Measurements from ENCODE around the gene NTNG1. TPM values are rescaled to one million over a fixed set of nuclear protein-coding genes. Genes with fewer than 3 reads are reported as not detected.

NTNG1 gene
- total and polyA plus RNA-seq, 2 of the 4 experiments (the other 2 are of a cell fraction) = 1.2 to 2.3 TPM

- Histone ChIP-seq H3K4me1 (ENCODE audit: control insufficient read depth, insufficient read depth, low read length) (no peaks in the 10 kb centered on the region), H4K20me1 (ENCODE audit: insufficient read depth, low read length) (no peaks in the 10 kb centered on the region), H3K79me1 (ENCODE audit: low read depth in 1 of 2, low read length in 2 of 2) (no peaks in the 10 kb centered on the region), H3K36me3 (ENCODE audit: control insufficient read depth, insufficient read depth, low read length) (no peaks in the 10 kb centered on the region), H2BK120ac (ENCODE audit: low read depth, low read length) (no peak overlapping the region), H3K9ac (ENCODE audit: low read depth, low read length) (no peak overlapping the region), H2AK5ac (ENCODE audit: low read depth, low read length) (no peak overlapping the region), H3K9me1 (ENCODE audit: insufficient read depth, low read length) (no peaks in the 10 kb centered on the region), H3K4me3 (ENCODE audit: insufficient read depth, low read depth, low read length) (no peak overlapping the region), H2AK9ac (replicated peaks; ENCODE audit: low read depth, low read length, poor library complexity) (no peak overlapping the region), H3K4me2 (ENCODE audit: low read depth, low read length) (no peak overlapping the region), H2BK20ac (ENCODE audit: low read depth, low read length) (no peak overlapping the region), H4K91ac (ENCODE audit: insufficient read depth, low read depth, low read length) (no peak overlapping the region), H4K8ac (ENCODE audit: low read depth in 2 of 2, low read length in 2 of 2) (no peak overlapping the region), H2BK15ac (ENCODE audit: low read depth, low read length) (no peak overlapping the region), H3K9me3 (ENCODE audit: control insufficient read depth, insufficient read depth, low read length) (no peaks in the 10 kb centered on the region), H3K23ac (ENCODE audit: low read depth, low read length) (no peak overlapping the region), H3K27me3 (ENCODE audit: control insufficient read depth, insufficient read depth, low read length) (no peaks in the 10 kb centered on the region), H3K56ac (ENCODE audit: extremely low read depth, insufficient read depth, low read length) (no peak overlapping the region), H3K27ac (ENCODE audit: insufficient read depth, low read length) (no peak overlapping the region), H2AFZ (replicated peaks; ENCODE audit: low read length, poor library complexity) (no peak overlapping the region), H4K5ac (ENCODE audit: low read depth, low read length) (no peak overlapping the region), H2BK5ac (ENCODE audit: low read depth, low read length, poor library complexity, severe bottlenecking) (no peak overlapping the region), H3K18ac (ENCODE audit: low read depth, low read length) (no peak overlapping the region), H3K4ac (ENCODE audit: low read depth, low read length) (no peak overlapping the region), H3K14ac (replicated peaks; ENCODE audit: low read depth, low read length) (no peak overlapping the region)
- ATAC-seq (ENCODE audit: low read depth) = no peak
- BruUV-seq (replicated peaks) = no TSS peak
- 62% methylated on average over 3 of the region's 4 CpGs; no CpG with 5 or more reads in 1 of the 2 experiments for WGBS, 2 experiments (ENCODE audit: extremely low coverage in 2 of 2, insufficient read length in 1 of 2)
- no peak for TF ChIP-seq ELK1 (IDR thresholded peaks at IDR 0.05; ENCODE audit: borderline replicate concordance, low read depth, low read length)
- no peak for TF ChIP-seq MAFK (IDR thresholded peaks at IDR 0.05; ENCODE audit: low read depth, low read length)
- TF ChIP-seq SMC3 (IDR thresholded peaks at IDR 0.05; ENCODE audit: low read depth, low read length) = no peak
- no peak for TF ChIP-seq CHD1 (IDR thresholded peaks at IDR 0.05; ENCODE audit: low read depth, low read length)
- no peak for TF ChIP-seq RAD21 (IDR thresholded peaks at IDR 0.05; ENCODE audit: low read length)
- no peak for TF ChIP-seq BHLHE40 (IDR thresholded peaks at IDR 0.05; ENCODE audit: low read depth, low read length)
- no peak for TF ChIP-seq CTCF (conservative IDR thresholded peaks at IDR 0.05; ENCODE audit: low read depth, low read length)
- no peak for TF ChIP-seq NFE2L2 (IDR thresholded peaks at IDR 0.05; ENCODE audit: low read depth, low read length)
- no peak for TF ChIP-seq RFX5 (IDR thresholded peaks at IDR 0.05; ENCODE audit: low read depth, low read length)
- TF ChIP-seq USF2 (IDR thresholded peaks at IDR 0.05; ENCODE audit: low read depth, low read length) = no peak
- CTCF ChIA-PET = no interaction called here
- no peak for DNase-seq
- dilution Hi-C loops (cut with HindIII; ENCODE audit: low sequenced_read_pairs, unreplicated experiment) (no loop called here), intact Hi-C loops (cut with micrococcal nuclease) (no loop called here), in situ Hi-C loops (cut with MboI; ENCODE audit: low sequenced_read_pairs) (no loop called here)
- POLR2A ChIA-PET (ENCODE audit: unreplicated experiment) = no interaction called here
Measured at GRCh38 chr1:107378426-107378825, 237.6 kb downstream of the NTNG1 start.

Data from IMR-90 (cell line).